ENCODE results near the gene TJP1.

The TJP1 gene

GRCh38 chr15:29728418-29728817 is 93.8 kb downstream of the TJP1 start:
- Histone ChIP-seq H4K20me1 (ENCODE audit: insufficient read depth, low read length) (no peaks in the 10 kb centered on the region), H3K4me1 (ENCODE audit: insufficient read depth, low read length) (no peaks in the 10 kb centered on the region), H3K79me2 (ENCODE audit: insufficient read depth, low read length) (no peaks in the 10 kb centered on the region), H3K27me3 (ENCODE audit: insufficient read depth, low read length, poor library complexity) (no peaks in the 10 kb centered on the region), H3K9ac (ENCODE audit: low read depth, low read length) (no peak overlapping the region), H2AFZ (ENCODE audit: low read depth, low read length) (no peak overlapping the region), H3K27ac (ENCODE audit: low read length) (no peak overlapping the region), H3K36me3 (ENCODE audit: insufficient read depth, low read length) (no peaks in the 10 kb centered on the region), H3K9me3 (ENCODE audit: insufficient read depth, low read length, severe bottlenecking) (no peaks in the 10 kb centered on the region), H3K4me2 (ENCODE audit: insufficient read depth, low read length) (no peak overlapping the region), H3K4me3 (ENCODE audit: low read depth in 1 of 2, low read length in 2 of 2) (no peak overlapping the region)
- no peak for TF ChIP-seq CTCF (IDR thresholded peaks at IDR 0.05; ENCODE audit: borderline replicate concordance, extremely low read depth, low read length, poor library complexity, severe bottlenecking)
- no peak for TF ChIP-seq EZH2 (IDR thresholded peaks at IDR 0.05; ENCODE audit: borderline replicate concordance, low read depth, low read length, severe bottlenecking)
- DNase-seq (no peak), ATAC-seq (ENCODE audit: insufficient read depth, low read depth) (no peak)

GRCh38 chr15:29727871-29728270 is 94.4 kb downstream of the TJP1 start:
- no peaks in the 10 kb centered on the region for H3K27me3 ChIP-seq (ENCODE audit: insufficient read depth, low read length, poor library complexity)
- H3K9me3 ChIP-seq (ENCODE audit: insufficient read depth, low read length, severe bottlenecking), result no peaks in the 10 kb centered on the region
- H3K27ac ChIP-seq (ENCODE audit: low read length), result no peak overlapping the region
- TF ChIP-seq CTCF (IDR thresholded peaks at IDR 0.05; ENCODE audit: borderline replicate concordance, extremely low read depth, low read length, poor library complexity, severe bottlenecking) (no peak), EZH2 (IDR thresholded peaks at IDR 0.05; ENCODE audit: borderline replicate concordance, low read depth, low read length, severe bottlenecking) (no peak)
- no peaks in the 10 kb centered on the region for H3K79me2 ChIP-seq (ENCODE audit: insufficient read depth, low read length)
- no peak overlapping the region for H3K9ac ChIP-seq (ENCODE audit: low read depth, low read length)
- DNase-seq, result no peak
- H3K36me3 ChIP-seq (ENCODE audit: insufficient read depth, low read length), result no peaks in the 10 kb centered on the region
- H3K4me2 ChIP-seq (ENCODE audit: insufficient read depth, low read length), result no peak overlapping the region
- ATAC-seq (ENCODE audit: insufficient read depth, low read depth), result no peak
- H4K20me1 ChIP-seq (ENCODE audit: insufficient read depth, low read length), result no peaks in the 10 kb centered on the region
- no peaks in the 10 kb centered on the region for H3K4me1 ChIP-seq (ENCODE audit: insufficient read depth, low read length)
- no peak overlapping the region for H2AFZ ChIP-seq (ENCODE audit: low read depth, low read length)
- H3K4me3 ChIP-seq (ENCODE audit: low read depth in 1 of 2, low read length in 2 of 2), result no peak overlapping the region

- Histone ChIP-seq H3K4me2 (ENCODE audit: insufficient read depth, low read length) (no peak overlapping the region), H3K4me1 (ENCODE audit: insufficient read depth, low read length) (no peaks in the 10 kb centered on the region), H3K27me3 (ENCODE audit: insufficient read depth, low read length, poor library complexity) (no peaks in the 10 kb centered on the region), H4K20me1 (ENCODE audit: insufficient read depth, low read length) (no peaks in the 10 kb centered on the region), H3K9me3 (ENCODE audit: insufficient read depth, low read length, severe bottlenecking) (peaks cover 10% of the 10 kb centered on the region), H3K4me3 (ENCODE audit: low read depth in 1 of 2, low read length in 2 of 2) (no peak overlapping the region), H3K9ac (ENCODE audit: low read depth, low read length) (no peak overlapping the region), H3K36me3 (ENCODE audit: insufficient read depth, low read length) (no peaks in the 10 kb centered on the region), H3K27ac (ENCODE audit: low read length) (no peak overlapping the region), H3K79me2 (ENCODE audit: insufficient read depth, low read length) (no peaks in the 10 kb centered on the region), H2AFZ (ENCODE audit: low read depth, low read length) (no peak overlapping the region)
- ATAC-seq (ENCODE audit: insufficient read depth, low read depth), result no peak
- TF ChIP-seq EZH2 (IDR thresholded peaks at IDR 0.05; ENCODE audit: borderline replicate concordance, low read depth, low read length, severe bottlenecking) (no peak), CTCF (IDR thresholded peaks at IDR 0.05; ENCODE audit: borderline replicate concordance, extremely low read depth, low read length, poor library complexity, severe bottlenecking) (no peak)
- DNase-seq, result no peak
These were observed 95.7 kb downstream of the TJP1 start for GRCh38 chr15:29726553-29726952.

GRCh38 chr15:29724026-29724425 is 98.2 kb downstream of the TJP1 start:
- H3K9ac ChIP-seq (ENCODE audit: low read depth, low read length), result no peak overlapping the region
- H3K4me2 ChIP-seq (ENCODE audit: insufficient read depth, low read length), result no peak overlapping the region
- no peaks in the 10 kb centered on the region for H4K20me1 ChIP-seq (ENCODE audit: insufficient read depth, low read length)
- H3K79me2 ChIP-seq (ENCODE audit: insufficient read depth, low read length), result no peaks in the 10 kb centered on the region
- DNase-seq (no peak), ATAC-seq (ENCODE audit: insufficient read depth, low read depth) (no peak)
- H2AFZ ChIP-seq (ENCODE audit: low read depth, low read length), result no peak overlapping the region
- H3K4me1 ChIP-seq (ENCODE audit: insufficient read depth, low read length), result no peaks in the 10 kb centered on the region
- TF ChIP-seq CTCF (IDR thresholded peaks at IDR 0.05; ENCODE audit: borderline replicate concordance, extremely low read depth, low read length, poor library complexity, severe bottlenecking) (no peak), EZH2 (IDR thresholded peaks at IDR 0.05; ENCODE audit: borderline replicate concordance, low read depth, low read length, severe bottlenecking) (no peak)
- peaks cover 10% of the 10 kb centered on the region for H3K9me3 ChIP-seq (ENCODE audit: insufficient read depth, low read length, severe bottlenecking)
- H3K27ac ChIP-seq (ENCODE audit: low read length), result no peak overlapping the region
- no peak overlapping the region for H3K4me3 ChIP-seq (ENCODE audit: low read depth in 1 of 2, low read length in 2 of 2)
- no peaks in the 10 kb centered on the region for H3K36me3 ChIP-seq (ENCODE audit: insufficient read depth, low read length)
- H3K27me3 ChIP-seq (ENCODE audit: insufficient read depth, low read length, poor library complexity), result no peaks in the 10 kb centered on the region

Data from DND-41 (cell line).